Karpas-422 (cell line): ENCODE data around the gene OR9K2. TPM values are rescaled to one million over a fixed set of nuclear protein-coding genes. Genes with fewer than 3 reads are reported as not detected.
"Not testable (repeated sequence)": the region's sequence is repeated elsewhere in the genome, so short reads cannot be mapped to it uniquely, and the experiment has no call there.

ENCODE experiments used
- DNase-seq: peaks from one replicate; pipeline ENCODE4 v3.0.0-alpha.2; 2015
- H2AFZ ChIP-seq: fragments of 200-600 bp; sonication (generic); 2 replicates; pipeline ENCODE4 v1.6.1; 2014; ENCODE audit warnings: antibody characterized with exemption, low read length, mixed read lengths
- H3K27ac ChIP-seq: fragments of 200-600 bp; sonication (generic); 2 replicates; pipeline ENCODE4 v1.5.1; 2014; ENCODE audit warnings: mild to moderate bottlenecking, low read length, moderate library complexity
- H3K27me3 ChIP-seq: fragments of 200-600 bp; sonication (generic); 2 replicates; pipeline ENCODE4 v1.6.1; 2014; ENCODE audit warnings: low read length, mixed read lengths
- H3K36me3 ChIP-seq: fragments of 200-600 bp; sonication (generic); 2 replicates; pipeline ENCODE4 v1.6.1; 2014; ENCODE audit warnings: low read length, mixed read lengths; ENCODE audit not compliant: insufficient read depth
- H3K4me1 ChIP-seq: fragments of 200-600 bp; sonication (generic); 2 replicates; pipeline ENCODE4 v1.6.1; 2014; ENCODE audit warnings: mild to moderate bottlenecking, low read length, mixed read lengths
- H3K4me2 ChIP-seq: fragments of 200-600 bp; sonication (generic); 2 replicates; pipeline ENCODE4 v1.6.1; 2014; ENCODE audit warnings: low read length, low read depth, mild to moderate bottlenecking; ENCODE audit not compliant: poor library complexity, severe bottlenecking
- H3K4me3 ChIP-seq: fragments of 200-600 bp; sonication (generic); 2 replicates; pipeline ENCODE4 v1.5.1; 2014; ENCODE audit warnings: mild to moderate bottlenecking, antibody characterized with exemption, low read length, mixed read lengths
- H3K79me2 ChIP-seq: fragments of 200-600 bp; sonication (generic); 2 replicates; pipeline ENCODE4 v1.6.1; 2014; ENCODE audit warnings: mild to moderate bottlenecking, low read length, mixed read lengths
- H3K9ac ChIP-seq: fragments of 200-600 bp; sonication (generic); 2 replicates; pipeline ENCODE4 v1.6.0; 2014; ENCODE audit warnings: low read length
- H3K9me2 ChIP-seq: fragments of 200-600 bp; sonication (generic), shearing (Covaris generic); replicated peaks from 2 replicates; pipeline ENCODE4 v1.6.0; 2014; ENCODE audit warnings: mild to moderate bottlenecking, low read length, moderate library complexity; ENCODE audit not compliant: insufficient read depth
- H3K9me3 ChIP-seq: fragments of 300-700, 200-600 bp; sonication (generic); 2 replicates; pipeline ENCODE4 v1.6.1; 2014; ENCODE audit warnings: low read length, mixed read lengths
- H4K20me1 ChIP-seq: fragments of 200-600 bp; sonication (generic); 2 replicates; pipeline ENCODE4 v1.6.1; 2014; ENCODE audit warnings: mild to moderate bottlenecking, antibody characterized with exemption, low read length, low read depth; ENCODE audit not compliant: insufficient read depth
- total RNA-seq: library from RNA; depleted of rRNA; stranded (reverse); fragments of >200 nt; shearing (Covaris generic); gene quantifications from 2 replicates; pipeline ENCODE4 v1.2.3, GENCODE V29; 2014; ENCODE audit warnings: low replicate concordance; rRNA removed

Gene OR9K2, protein sequence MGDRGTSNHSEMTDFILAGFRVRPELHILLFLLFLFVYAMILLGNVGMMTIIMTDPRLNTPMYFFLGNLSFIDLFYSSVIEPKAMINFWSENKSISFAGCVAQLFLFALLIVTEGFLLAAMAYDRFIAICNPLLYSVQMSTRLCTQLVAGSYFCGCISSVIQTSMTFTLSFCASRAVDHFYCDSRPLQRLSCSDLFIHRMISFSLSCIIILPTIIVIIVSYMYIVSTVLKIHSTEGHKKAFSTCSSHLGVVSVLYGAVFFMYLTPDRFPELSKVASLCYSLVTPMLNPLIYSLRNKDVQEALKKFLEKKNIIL
- total RNA-seq, result not detected in 2 replicates

DNA sequence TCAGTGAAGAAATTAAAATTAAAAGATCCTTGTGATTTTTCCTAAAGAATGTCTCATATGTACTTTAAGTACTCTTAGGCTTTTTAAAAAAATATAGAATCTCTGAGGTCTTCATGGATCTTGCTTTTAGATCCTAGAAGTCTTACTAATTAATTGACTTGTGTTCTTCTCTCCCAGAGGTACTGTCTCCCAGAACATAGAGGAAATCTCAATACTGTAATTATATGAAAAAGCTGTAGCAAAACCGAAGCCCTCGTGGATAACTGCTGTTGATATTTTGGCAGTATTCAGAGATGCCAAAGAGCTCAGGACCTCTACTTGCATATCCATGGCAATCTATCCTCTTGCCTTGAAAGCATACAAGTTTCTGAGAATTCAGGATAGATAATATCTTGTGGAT is at the start of gene OR9K2:
TSS of gene OR9K2 (plus strand) at position 301 of the 400 bp plus-strand sequence. CDS start 3,429 bp downstream, outside the sequence.
- no peaks in the 10 kb centered on the region for H3K9me2 ChIP-seq
- no peaks in the 10 kb centered on the region for H4K20me1 ChIP-seq
- 0 out of 2 replicates have a peak, but pooled peaks cover 4% of the 10 kb centered on the region for H3K9me3 ChIP-seq
- H2AFZ ChIP-seq, result no peak within 1 kb of the TSS
- no peaks in the 10 kb centered on the region for H3K79me2 ChIP-seq
- DNase-seq, result no peak
- H3K9ac ChIP-seq, result no peak within 1 kb of the TSS
- no peak within 1 kb of the TSS for H3K4me2 ChIP-seq
- H3K27ac ChIP-seq, result no peak within 1 kb of the TSS
- H3K36me3 ChIP-seq, result no peaks in the 10 kb centered on the region
- H3K4me1 ChIP-seq, result no peaks in the 10 kb centered on the region
- no peaks in the 10 kb centered on the region for H3K27me3 ChIP-seq
- no peak within 1 kb of the TSS for H3K4me3 ChIP-seq

DNA sequence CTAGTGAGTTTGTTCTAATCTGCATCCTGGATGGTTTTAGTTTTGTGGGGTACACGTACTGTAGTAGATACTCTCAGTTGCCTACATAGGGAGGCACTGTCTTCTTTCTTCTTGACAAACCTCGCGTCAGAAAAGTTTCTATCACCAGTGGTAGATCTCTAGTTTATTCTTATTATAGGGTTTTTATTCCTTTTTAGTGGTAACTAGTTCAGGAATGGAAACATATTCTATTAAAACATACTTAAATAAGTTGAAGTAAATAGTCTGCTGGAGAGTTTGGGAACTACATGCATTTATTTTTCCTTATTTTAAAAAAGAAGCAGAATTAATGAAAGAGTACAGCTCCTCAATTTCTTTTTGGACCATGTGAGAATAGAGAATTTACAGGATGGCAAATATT is 33.6 kb upstream of the OR9K2 start:
- Histone ChIP-seq H2AFZ (no peak overlapping the region), H3K9ac (no peak overlapping the region), H3K4me3 (no peak overlapping the region), H4K20me1 (no peaks in the 10 kb centered on the region), H3K9me3 (no peaks in the 10 kb centered on the region), H3K27ac (no peak overlapping the region), H3K36me3 (no peaks in the 10 kb centered on the region), H3K4me1 (no peaks in the 10 kb centered on the region), H3K79me2 (no peaks in the 10 kb centered on the region), H3K27me3 (no peaks in the 10 kb centered on the region), H3K4me2 (no peak overlapping the region), H3K9me2 (no peaks in the 10 kb centered on the region)
- DNase-seq, result no peak

DNA sequence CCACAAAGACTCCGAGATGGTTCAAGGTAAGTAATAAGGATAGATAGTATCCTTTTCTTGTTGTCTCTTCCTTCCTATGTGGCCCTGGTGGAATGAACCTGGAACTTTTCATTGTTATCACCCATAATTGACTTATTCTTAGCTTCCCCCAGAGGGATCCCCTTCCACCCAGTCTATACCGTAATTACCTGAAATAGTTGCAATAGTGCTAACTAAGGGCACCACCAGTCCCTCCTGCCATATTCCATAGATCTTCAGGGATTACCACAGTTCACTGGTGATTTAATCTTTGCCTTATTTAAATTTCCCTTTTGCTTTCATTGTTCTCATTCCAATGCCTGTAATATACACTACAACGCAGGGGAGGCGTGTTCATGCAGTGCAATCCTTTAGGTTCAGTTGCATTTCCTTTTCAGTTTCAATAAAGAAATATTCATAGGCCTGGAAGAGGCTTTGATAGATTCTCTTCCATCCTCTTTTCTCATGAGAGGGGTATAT is 13.8 kb upstream of the OR9K2 start:
- Histone ChIP-seq H3K36me3 (no peaks in the 10 kb centered on the region), H4K20me1 (no peaks in the 10 kb centered on the region), H3K9me3 (no peaks in the 10 kb centered on the region), H3K4me3 (no peak overlapping the region), H2AFZ (no peak overlapping the region), H3K27me3 (no peaks in the 10 kb centered on the region), H3K27ac (no peak overlapping the region), H3K79me2 (no peaks in the 10 kb centered on the region), H3K9me2 (no peaks in the 10 kb centered on the region), H3K4me1 (no peaks in the 10 kb centered on the region), H3K4me2 (no peak overlapping the region), H3K9ac (no peak overlapping the region)
- no peak for DNase-seq

DNA sequence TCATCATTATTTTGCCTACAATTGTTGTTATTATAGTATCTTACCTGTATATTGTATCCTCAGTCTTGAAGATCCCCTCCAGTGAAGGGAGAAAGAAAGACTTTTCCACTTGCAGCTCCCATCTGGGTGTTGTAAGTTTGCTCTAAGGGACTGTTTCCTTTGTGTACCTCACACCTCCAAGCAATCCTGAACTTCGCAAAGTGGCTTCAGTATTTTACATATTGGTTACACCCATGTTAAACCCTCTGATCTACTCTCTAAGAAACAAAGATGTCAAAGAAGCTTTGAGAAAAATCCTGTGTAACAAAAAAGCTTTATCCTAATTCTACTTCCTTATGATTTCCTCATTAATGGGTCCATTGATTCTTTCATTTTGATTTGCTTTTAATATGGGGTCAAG is 10.1 kb upstream of the OR9K2 start:
- Histone ChIP-seq H3K79me2 (no peaks in the 10 kb centered on the region), H3K9me3 (no peaks in the 10 kb centered on the region), H3K9ac (no peak overlapping the region), H3K36me3 (no peaks in the 10 kb centered on the region), H3K9me2 (no peaks in the 10 kb centered on the region), H2AFZ (no peak overlapping the region), H3K4me2 (no peak overlapping the region), H4K20me1 (no peaks in the 10 kb centered on the region), H3K27ac (no peak overlapping the region), H3K27me3 (no peaks in the 10 kb centered on the region), H3K4me3 (no peak overlapping the region), H3K4me1 (no peaks in the 10 kb centered on the region)
- no peak for DNase-seq

DNA sequence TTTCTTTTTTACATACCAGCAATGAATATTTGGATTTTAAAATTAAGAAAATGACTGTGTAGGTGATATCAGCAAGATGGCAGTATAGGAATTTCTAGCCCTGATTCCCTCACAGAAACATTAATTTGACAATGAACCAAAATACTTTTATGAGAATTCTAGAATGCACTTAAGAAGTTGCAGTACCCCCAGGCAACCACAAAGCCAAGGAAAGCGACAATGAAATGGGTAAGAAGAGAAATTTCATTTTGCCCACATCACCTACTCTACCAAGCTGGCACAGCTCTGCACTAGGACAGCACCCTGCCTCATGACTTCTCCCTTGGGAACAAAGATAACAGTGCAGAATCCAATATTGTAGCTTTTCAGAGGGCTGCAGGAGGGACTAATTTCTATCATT is 6.6 kb downstream of the OR9K2 start:
- Histone ChIP-seq H3K36me3 (no peaks in the 10 kb centered on the region), H3K4me2 (no peak overlapping the region), H3K27ac (no peak overlapping the region), H3K79me2 (no peaks in the 10 kb centered on the region), H3K4me3 (no peak overlapping the region), H3K9me3 (no peaks in the 10 kb centered on the region), H3K4me1 (no peaks in the 10 kb centered on the region), H3K27me3 (no peaks in the 10 kb centered on the region), H2AFZ (no peak overlapping the region), H4K20me1 (no peaks in the 10 kb centered on the region), H3K9me2 (no peaks in the 10 kb centered on the region), H3K9ac (no peak overlapping the region)
- no peak for DNase-seq

DNA sequence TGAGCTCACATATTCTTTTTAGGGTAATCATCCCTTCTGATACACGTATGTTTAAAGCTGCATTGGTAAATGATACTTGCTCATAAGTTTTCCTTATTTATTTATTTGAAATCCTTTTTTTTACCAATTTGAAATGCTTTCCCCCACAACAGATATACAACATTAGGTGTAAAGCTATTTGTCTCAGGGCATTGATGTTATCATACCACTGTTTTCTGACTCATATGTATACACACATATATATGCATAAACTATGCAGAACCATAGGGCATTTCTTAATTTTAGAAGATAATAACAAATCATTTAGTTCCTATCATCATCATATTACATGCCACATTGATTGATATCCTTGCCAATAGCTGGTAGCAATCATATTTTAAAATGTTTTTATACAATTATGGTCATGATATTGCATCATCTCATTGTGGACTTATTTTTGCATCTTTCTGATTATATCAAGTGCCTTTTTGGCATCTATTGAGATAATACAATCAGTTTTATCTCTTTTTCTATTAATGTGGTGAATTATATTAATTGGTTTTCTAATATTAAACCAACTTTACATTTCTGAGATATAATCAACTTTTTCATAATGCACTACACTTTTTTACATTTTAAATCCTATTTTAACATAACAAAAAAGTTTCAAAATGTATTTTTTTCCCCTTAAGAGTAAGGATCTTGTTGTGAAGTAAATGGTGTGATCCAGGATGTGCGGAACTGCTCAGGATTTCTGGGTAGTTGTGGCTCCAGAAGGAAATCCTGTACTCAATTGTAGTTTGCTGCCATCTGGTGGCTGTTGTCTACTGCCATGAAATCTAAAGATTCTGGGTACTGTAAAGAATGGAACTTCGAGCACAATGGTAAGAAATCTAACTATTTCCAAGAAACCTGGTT is 16.7 kb downstream of the OR9K2 start:
- Histone ChIP-seq H3K9me2 (no peaks in the 10 kb centered on the region), H3K9ac (no peak overlapping the region), H3K4me2 (no peak overlapping the region), H2AFZ (no peak overlapping the region), H3K4me1 (no peaks in the 10 kb centered on the region), H4K20me1 (no peaks in the 10 kb centered on the region), H3K4me3 (no peak overlapping the region), H3K27ac (no peak overlapping the region), H3K79me2 (no peaks in the 10 kb centered on the region), H3K9me3 (no peaks in the 10 kb centered on the region), H3K36me3 (no peaks in the 10 kb centered on the region), H3K27me3 (no peaks in the 10 kb centered on the region)
- DNase-seq, result peak; percentile 81

DNA sequence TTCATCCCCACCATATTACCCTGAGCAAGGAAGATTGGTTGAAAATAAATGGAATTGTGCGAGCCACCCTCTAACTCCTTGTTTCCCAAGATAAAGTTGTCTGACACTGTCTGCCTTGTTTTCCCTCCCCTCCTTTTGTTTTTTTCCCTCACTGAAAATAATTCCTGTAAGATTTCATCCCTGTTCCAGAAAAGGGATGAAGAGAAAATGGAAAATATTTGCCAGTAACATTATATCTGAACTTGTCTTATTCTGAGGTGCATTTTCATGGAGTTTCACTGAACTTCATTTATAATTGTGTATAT is 17.3 kb downstream of the OR9K2 start:
- H3K9ac ChIP-seq, result no peak overlapping the region
- no peaks in the 10 kb centered on the region for H4K20me1 ChIP-seq
- DNase-seq, result no peak
- H3K9me3 ChIP-seq, result no peaks in the 10 kb centered on the region
- no peaks in the 10 kb centered on the region for H3K27me3 ChIP-seq
- H3K27ac ChIP-seq, result no peak overlapping the region
- no peaks in the 10 kb centered on the region for H3K9me2 ChIP-seq
- H3K4me1 ChIP-seq, result no peaks in the 10 kb centered on the region
- H3K79me2 ChIP-seq, result no peaks in the 10 kb centered on the region
- no peak overlapping the region for H3K4me2 ChIP-seq
- no peak overlapping the region for H2AFZ ChIP-seq
- no peak overlapping the region for H3K4me3 ChIP-seq
- H3K36me3 ChIP-seq, result no peaks in the 10 kb centered on the region

DNA sequence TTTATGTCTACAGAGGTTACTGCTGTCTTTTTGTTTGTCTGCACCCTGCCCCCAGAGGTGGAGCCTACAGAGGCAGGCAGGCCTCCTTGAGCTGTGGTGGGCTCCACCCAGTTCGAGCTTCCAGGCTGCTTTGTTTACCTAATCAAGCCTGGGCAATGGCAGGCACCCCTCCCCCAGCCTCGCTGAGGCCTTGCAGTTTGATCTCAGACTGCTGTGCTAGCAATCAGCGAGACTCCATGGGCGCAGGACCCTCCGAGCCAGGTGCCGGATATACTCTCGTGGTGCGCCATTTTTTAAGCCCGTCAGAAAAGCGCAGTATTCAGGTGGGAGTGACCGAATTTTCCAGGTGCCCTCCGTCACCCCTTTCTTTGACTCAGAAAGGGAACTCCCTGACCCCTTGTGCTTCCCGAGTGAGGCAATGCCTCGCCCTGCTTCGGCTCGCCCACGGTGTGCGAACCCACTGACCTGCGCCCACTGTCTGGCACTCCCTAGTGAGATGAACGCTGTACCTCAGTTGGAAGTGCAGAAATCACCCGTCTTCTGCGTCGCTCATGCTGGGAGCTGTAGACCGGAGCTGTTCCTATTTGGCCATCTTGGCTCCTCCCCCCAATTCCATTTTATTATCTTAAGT is 40.9 kb downstream of the OR9K2 start:
- not testable (repeated sequence) for H3K4me3 ChIP-seq, H3K27me3 ChIP-seq, H3K4me1 ChIP-seq, H3K9me2 ChIP-seq, H3K79me2 ChIP-seq, H3K9me3 ChIP-seq, H4K20me1 ChIP-seq, H3K4me2 ChIP-seq, H3K9ac ChIP-seq, DNase-seq, H2AFZ ChIP-seq, H3K27ac ChIP-seq, H3K36me3 ChIP-seq
